ENCODE data around the gene FADS2.

FADS2 gene

DNA sequence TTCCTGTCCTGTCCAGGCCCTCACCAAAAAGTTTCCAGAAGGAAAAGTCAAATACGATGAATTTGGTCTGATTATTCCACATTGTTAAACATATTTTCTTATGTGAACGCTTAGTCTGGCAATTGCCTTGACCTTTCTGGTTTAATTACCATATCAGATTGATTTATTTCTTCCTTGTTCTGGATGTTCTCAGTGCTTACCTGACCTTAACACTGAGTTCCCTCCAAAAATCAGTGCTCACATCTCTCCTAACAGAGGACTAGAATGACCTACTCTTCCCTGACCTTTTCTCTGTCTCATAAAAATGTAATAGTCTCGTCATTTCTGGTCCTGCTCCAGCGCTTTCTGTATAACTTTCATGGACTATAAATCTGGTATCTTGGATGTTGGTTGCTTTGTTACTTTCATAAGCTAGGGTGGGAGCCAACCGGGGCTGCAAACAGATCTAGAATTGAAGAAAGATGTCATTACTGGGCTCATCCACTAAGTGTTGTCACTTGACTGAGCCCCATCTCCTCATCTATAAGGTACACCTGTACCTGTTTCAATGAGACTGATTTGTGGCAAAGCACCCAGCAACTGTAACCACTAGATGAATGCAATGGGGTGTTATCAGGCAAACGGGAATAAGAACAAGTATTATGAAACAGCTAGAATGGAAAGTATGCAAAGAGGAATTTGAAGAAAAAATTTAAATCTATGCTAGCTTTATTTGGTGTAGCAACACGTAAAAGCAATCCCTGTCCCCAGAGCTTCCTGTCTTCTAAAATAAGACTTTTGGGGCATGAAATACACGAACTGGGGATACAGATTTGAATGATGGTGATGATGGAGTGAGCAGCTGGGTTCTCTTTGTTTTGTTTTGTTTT is 2.4 kb downstream of the FADS2 start:
- H3K9me3 Mint-ChIP-seq, result no peaks in the 10 kb centered on the region
- H3K4me3 Mint-ChIP-seq, result peak overlapping the region in 1 of 2 donors; percentile 56
- peaks cover 84% of the 10 kb centered on the region for H3K4me1 Mint-ChIP-seq
- DNase-seq (no peak), ATAC-seq (no peak)
- H3K27ac Mint-ChIP-seq, result no peak overlapping the region
- peaks cover 15% of the 10 kb centered on the region for H3K27me3 Mint-ChIP-seq

DNA sequence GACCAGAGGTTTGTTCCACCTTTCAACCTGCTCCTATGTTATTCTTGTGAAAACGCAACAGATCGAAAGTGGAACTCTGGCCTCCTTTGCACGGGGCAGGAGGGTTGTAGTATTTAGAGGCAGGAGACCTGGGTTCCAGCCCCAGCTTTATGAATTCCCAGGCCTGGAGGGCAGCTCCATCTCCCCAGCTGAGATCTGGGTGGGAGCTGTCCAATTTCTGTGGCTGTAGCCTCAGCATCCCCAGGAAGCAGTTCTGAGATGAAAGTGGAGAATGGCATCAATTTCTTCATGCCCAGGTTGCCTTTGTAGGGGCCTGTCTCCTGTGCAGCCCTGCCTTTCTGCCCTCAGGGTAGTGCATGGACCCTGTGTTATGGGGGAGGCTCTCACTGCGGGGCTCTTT is 4.1 kb downstream of the FADS2 start:
- DNase-seq, result no peak
- Mint-ChIP-seq H3K27me3 (peaks cover 8% of the 10 kb centered on the region), H3K4me3 (no peak overlapping the region), H3K4me1 (peaks cover 75% of the 10 kb centered on the region), H3K9me3 (no peaks in the 10 kb centered on the region), H3K27ac (no peak overlapping the region)
- no peak for ATAC-seq

DNA sequence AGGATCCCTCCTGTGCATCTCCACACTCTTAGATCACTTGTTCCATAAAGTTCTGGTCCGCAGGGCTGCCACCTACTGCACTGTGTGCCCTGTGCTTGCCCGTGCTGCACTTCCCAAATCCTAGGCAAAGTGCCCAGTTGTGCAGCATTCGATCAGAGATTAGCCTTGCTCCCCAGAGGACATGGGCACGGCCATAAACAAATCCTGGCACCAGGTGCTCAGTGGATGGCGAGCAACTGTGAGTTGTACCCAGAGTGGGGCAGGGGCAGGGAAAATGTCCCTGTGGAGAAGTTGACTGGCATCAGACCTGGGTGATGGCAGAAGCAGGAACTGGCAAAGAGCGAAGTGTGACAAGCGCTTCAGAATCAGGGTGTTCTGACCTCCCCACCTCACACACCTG is 4.7 kb downstream of the FADS2 start:
- DNase-seq, result no peak
- Mint-ChIP-seq H3K27ac (no peak overlapping the region), H3K4me1 (peaks cover 73% of the 10 kb centered on the region), H3K27me3 (peaks cover 8% of the 10 kb centered on the region), H3K4me3 (no peak overlapping the region), H3K9me3 (no peaks in the 10 kb centered on the region)
- no peak for ATAC-seq

DNA sequence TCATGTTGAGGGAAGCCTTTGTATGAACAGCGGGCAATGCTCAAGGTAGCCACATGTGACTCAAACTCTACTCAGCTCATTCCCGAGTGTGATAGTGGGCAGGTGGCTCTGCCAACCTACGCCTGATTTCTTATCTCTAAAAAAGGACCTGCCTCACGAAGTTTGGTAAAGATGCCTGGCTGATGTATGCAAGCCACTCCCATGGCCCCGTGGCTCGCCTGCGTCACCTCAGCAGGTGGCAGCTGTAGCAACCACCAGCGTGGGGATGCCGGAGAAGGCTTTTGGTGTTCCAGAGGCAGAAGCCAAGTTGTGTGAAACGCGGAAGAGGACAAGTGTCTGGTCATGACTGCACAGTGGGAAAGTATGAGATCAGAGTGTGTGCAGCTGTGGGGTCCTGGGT is 5.4 kb downstream of the FADS2 start:
- Mint-ChIP-seq H3K4me3 (peak overlapping the region; percentile 9 to 76), H3K4me1 (peaks cover 69% of the 10 kb centered on the region)
- no peak for DNase-seq

DNA sequence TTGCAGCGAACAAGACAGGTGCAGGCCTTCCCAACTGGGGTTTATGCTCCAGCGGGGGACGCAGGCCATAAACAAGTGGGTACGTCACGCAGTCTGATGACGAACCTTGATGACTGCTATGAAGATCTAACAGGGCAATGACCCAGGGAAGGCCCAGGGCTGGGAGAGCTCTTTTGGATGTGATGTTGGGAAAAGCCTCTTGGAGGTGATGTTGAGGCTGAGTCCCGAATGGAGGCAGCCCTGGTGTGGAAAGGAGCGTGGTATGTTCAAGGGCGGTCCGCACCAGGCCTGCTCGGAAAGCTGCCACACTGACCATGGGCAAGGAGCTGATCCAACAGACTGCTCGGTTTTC is 5.8 kb downstream of the FADS2 start:
- Mint-ChIP-seq H3K4me3 (peak overlapping the region; percentile 9 to 76), H3K9me3 (no peaks in the 10 kb centered on the region), H3K4me1 (peaks cover 67% of the 10 kb centered on the region), H3K27me3 (peaks cover 8% of the 10 kb centered on the region), H3K27ac (peak overlapping the region; percentile 87 to 98)
- ATAC-seq, result no peak
- no peak for DNase-seq

More for the DNA sequence above, 5.4 kb downstream of the FADS2 start:
- no peak for ATAC-seq
- no peaks in the 10 kb centered on the region for H3K9me3 Mint-ChIP-seq
- H3K27ac Mint-ChIP-seq, result peak overlapping the region; percentile 16 to 79
- peaks cover 8% of the 10 kb centered on the region for H3K27me3 Mint-ChIP-seq

DNA sequence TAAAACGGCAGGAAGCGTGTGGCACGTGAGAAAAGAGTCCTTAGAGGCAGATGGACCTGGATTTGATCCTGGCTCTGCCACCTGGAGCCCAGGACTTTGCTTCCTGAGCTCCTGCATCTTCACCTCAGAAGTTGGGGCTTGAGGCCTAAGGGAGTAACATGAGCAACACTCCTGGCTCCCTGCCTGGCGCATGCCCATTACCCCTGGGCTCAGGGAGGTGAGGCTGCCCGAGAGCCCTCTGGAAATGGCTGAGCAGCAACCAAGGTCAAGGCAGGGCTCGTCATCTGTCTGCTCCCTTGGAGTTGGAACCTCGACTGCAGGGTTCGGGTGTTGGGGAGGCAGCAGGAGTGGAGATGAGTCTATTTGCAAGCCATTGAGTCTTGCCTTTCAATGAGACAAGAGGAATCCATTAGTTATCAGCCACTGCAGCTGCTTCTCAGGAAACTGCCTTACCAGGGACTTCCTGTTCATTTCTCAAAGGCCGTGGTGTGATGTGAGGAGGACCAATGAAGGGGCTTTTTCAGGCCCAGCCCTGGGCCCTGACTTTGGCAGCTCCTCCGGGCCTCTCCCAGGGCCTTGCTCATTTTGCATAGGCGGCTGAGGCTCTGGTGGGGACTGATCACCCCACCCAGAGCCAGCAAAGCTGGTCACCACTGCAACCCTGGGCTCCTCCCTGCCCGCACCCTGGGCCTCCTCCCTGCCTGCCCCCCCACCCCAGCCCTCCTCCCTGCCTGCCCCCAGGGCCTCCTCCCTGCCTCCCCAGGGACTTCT is 6.4 kb downstream of the FADS2 start:
- H3K27ac Mint-ChIP-seq, result peak overlapping the region; percentile 87 to 98
- H3K4me3 Mint-ChIP-seq, result peak overlapping the region; percentile 71 to 76
- H3K9me3 Mint-ChIP-seq, result no peaks in the 10 kb centered on the region
- H3K4me1 Mint-ChIP-seq, result peaks cover 63% of the 10 kb centered on the region
- peaks cover 8% of the 10 kb centered on the region for H3K27me3 Mint-ChIP-seq
- ATAC-seq (peak; percentile 98), DNase-seq (peak; percentile 60 to 73)

DNA sequence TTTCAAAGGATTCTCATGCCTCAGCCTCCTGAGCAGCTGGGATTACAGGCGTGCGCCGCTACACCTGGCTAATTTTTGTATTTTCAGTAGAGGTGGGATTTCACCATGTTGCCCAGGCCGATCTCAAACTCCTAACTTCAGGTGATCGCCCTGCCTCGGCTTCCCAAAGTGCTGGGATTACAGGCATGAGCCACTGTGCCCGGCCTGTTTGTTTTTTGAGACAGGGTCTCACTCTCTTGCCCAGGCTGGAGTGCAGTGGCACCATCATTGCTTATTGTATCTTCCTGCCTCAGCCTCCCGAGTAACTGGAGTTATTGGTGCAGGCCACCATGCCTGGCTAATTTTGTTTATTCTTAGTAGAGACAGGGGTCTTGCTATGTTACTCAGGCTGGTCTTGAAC is 8.1 kb downstream of the FADS2 start:
- H3K9me3 Mint-ChIP-seq, result no peaks in the 10 kb centered on the region
- ATAC-seq (no peak), DNase-seq (no peak)
- H3K4me1 Mint-ChIP-seq, result peaks cover 47% of the 10 kb centered on the region
- H3K27me3 Mint-ChIP-seq, result no peaks in the 10 kb centered on the region
- H3K27ac Mint-ChIP-seq, result peak overlapping the region in 1 of 2 donors; percentile 85
- no peak overlapping the region for H3K4me3 Mint-ChIP-seq

DNA sequence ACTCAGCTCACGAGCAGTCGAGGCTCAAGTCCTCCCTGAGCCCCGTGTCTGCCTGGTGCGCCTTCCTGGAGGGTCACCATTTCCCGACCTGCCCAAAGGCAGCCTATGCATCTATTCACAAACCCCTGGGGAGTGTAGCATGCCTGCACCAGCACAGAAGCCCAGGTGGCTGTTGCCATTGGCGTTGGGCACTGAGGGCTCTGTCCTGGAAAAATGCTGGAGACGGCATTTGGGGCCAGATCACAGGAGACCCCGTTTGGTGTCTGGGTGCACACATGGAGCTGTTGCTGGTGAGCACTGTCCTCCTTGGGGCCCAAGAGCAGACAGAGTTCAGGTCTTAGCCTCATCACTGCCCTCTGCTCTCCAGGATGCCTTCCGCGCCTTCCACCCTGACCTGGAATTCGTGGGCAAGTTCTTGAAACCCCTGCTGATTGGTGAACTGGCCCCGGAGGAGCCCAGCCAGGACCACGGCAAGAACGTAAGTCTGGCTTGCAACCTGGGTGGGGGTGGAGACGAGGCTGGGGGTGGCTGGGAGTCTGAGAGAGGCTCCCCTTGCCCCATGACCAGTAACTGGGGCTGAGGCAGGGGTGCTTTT is 9.4 kb downstream of the FADS2 start:
- H3K4me3 Mint-ChIP-seq, result no peak overlapping the region
- peaks cover 34% of the 10 kb centered on the region for H3K4me1 Mint-ChIP-seq
- H3K27ac Mint-ChIP-seq, result no peak overlapping the region
- ATAC-seq, result no peak
- no peaks in the 10 kb centered on the region for H3K27me3 Mint-ChIP-seq
- DNase-seq, result no peak
- H3K9me3 Mint-ChIP-seq, result no peaks in the 10 kb centered on the region

DNA sequence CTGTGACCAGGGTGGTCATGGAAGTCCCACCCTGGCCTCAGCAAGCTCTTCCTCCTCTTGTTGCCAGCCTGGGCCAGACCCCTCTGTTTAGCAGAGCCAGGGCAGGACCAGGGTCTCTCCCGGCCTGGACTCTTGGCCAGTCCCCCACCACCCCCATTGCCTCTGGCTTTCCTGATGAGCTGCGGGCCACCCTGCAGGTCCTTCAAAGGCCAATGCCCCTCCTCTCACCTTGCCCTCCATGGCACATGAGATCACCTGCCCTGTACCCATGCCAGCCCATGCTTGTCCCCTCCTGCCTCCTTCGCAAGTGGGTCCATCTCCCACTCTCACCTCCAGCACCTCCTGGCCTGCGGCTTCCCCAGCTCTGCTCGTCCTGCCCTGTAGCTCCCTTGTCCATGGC is 10.4 kb downstream of the FADS2 start:
- Mint-ChIP-seq H3K27ac (peak overlapping the region in 1 of 2 donors; percentile 26), H3K9me3 (no peaks in the 10 kb centered on the region)

DNA sequence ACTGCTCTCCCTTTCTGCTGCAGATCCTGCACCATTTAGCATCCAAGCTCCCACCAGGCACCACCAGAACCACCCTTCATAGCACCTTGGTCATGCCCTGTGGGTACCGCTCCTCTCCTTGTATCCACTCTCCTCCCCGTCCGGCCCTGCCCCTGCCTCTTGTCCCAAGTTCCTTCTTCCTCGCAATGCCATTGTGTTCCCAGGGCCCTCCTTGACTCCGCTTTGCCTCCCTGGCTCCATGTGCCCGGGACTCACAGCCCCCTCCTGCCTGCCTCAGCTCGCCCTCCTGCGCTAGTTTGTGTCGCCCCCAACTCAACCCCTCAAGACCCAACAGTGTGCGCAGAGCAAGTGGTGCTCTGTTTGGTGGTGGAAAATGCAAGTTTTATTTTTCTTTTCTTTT is 10.8 kb downstream of the FADS2 start:
- Mint-ChIP-seq H3K4me1 (peaks cover 20% of the 10 kb centered on the region), H3K4me3 (no peak overlapping the region), H3K27me3 (no peaks in the 10 kb centered on the region), H3K27ac (peak overlapping the region; percentile 26 to 35), H3K9me3 (no peaks in the 10 kb centered on the region)
- DNase-seq (no peak), ATAC-seq (no peak)

More for the DNA sequence above, 10.4 kb downstream of the FADS2 start:
- Mint-ChIP-seq H3K4me3 (no peak overlapping the region), H3K27me3 (no peaks in the 10 kb centered on the region), H3K4me1 (peaks cover 24% of the 10 kb centered on the region)
- DNase-seq (no peak), ATAC-seq (no peak)

DNA sequence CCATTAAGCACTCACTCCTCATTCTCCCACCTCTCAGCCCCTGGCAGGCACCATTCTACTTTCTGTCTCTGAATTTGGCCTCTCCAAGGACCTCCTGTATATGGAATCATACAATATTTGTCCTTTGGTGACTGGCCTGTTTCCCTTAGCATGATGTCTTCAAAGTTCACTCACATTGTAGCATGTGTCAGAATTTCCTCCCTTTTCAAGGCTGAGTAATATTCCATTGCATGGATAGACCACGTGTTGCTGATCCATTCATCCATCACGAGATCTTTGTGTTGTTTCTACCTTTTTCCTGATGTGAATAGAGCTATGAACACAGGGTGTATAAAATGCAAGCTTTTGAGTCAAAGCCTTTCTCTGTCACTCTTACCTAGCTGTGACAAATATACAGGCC is 11.6 kb downstream of the FADS2 start:
- Mint-ChIP-seq H3K9me3 (no peaks in the 10 kb centered on the region), H3K27ac (peak overlapping the region in 1 of 2 donors; percentile 31), H3K4me1 (peaks cover 11% of the 10 kb centered on the region), H3K4me3 (no peak overlapping the region), H3K27me3 (no peaks in the 10 kb centered on the region)
- ATAC-seq, result no peak
- DNase-seq, result no peak

DNA sequence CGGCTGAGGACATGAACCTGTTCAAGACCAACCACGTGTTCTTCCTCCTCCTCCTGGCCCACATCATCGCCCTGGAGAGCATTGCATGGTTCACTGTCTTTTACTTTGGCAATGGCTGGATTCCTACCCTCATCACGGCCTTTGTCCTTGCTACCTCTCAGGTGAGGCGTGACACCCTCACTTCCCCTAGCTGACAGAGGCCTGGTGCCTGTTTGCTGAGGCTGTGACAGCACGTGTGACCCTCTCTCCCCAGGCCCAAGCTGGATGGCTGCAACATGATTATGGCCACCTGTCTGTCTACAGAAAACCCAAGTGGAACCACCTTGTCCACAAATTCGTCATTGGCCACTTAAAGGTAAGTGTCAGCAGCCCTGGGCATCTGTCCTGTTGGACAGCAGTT is 12.3 kb downstream of the FADS2 start:
- Mint-ChIP-seq H3K4me1 (peaks cover 5% of the 10 kb centered on the region), H3K4me3 (no peak overlapping the region), H3K27me3 (no peaks in the 10 kb centered on the region), H3K9me3 (no peaks in the 10 kb centered on the region), H3K27ac (peak overlapping the region in 1 of 2 donors; percentile 79)
- ATAC-seq, result no peak
- DNase-seq, result no peak

DNA sequence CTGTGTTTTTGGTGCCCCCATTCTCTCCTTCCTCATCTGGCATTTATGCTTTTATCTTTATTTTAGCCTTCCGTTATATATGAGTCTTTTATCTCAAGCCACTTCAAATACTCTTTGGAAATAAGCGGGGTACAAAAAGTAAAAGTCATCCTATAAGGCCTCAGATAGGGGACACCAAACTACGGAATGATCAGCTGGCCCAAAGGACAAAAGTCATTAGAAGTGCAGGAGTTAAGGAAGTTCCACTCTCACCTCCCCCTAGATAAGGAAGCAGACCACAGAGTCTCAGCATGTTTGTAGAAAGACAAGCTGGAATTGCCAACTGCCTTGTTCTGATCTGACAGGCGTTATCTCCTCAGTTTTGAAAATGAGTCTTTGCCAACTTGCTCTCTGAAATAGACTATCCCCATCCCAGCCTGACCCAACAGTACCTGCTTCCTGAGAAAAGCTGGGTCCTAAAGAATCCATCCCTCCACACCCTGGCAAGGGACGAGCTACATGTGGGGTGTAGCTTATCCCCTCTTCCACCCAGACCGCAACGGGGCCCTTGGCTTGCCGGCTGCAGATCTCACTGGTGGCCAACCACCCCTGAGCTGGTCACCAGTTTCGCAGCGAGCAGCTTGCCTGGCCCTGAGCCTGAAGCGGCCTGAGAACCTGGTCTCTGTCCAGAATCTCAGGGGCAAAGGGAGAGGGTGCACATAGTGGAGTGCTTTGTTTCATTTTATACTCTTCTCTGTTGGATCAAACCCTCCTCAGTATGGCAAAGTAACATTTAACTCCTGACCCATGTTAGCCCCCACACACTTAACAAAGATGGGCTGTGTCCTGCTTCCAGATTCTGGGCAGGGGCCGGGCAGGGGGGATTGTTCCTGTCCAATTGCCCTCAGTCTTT is 13.8 kb downstream of the FADS2 start:
- H3K4me3 Mint-ChIP-seq, result no peak overlapping the region
- ATAC-seq (no peak), DNase-seq (no peak)
- H3K27me3 Mint-ChIP-seq, result no peaks in the 10 kb centered on the region
- no peaks in the 10 kb centered on the region for H3K4me1 Mint-ChIP-seq
- H3K27ac Mint-ChIP-seq, result peak overlapping the region in 1 of 2 donors; percentile 19
- H3K9me3 Mint-ChIP-seq, result no peaks in the 10 kb centered on the region

DNA sequence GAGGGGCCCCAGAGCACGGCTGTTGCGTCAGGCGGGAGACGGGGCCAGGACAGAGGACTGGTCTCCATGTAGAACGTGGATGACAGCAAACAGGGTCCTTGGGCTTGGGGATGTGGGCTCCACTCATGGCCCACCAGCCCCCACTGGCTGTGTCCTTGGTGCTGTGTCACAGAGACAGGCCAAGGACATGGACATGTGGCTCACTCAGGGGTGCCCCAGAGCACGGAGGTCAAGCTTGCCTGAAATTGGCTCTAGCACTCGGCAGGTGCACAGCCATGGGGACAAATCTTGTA is 14.4 kb downstream of the FADS2 start:
- no peak overlapping the region for H3K27ac Mint-ChIP-seq
- no peaks in the 10 kb centered on the region for H3K27me3 Mint-ChIP-seq
- no peaks in the 10 kb centered on the region for H3K4me1 Mint-ChIP-seq
- no peak overlapping the region for H3K4me3 Mint-ChIP-seq
- DNase-seq, result no peak
- no peak for ATAC-seq
- no peaks in the 10 kb centered on the region for H3K9me3 Mint-ChIP-seq

DNA sequence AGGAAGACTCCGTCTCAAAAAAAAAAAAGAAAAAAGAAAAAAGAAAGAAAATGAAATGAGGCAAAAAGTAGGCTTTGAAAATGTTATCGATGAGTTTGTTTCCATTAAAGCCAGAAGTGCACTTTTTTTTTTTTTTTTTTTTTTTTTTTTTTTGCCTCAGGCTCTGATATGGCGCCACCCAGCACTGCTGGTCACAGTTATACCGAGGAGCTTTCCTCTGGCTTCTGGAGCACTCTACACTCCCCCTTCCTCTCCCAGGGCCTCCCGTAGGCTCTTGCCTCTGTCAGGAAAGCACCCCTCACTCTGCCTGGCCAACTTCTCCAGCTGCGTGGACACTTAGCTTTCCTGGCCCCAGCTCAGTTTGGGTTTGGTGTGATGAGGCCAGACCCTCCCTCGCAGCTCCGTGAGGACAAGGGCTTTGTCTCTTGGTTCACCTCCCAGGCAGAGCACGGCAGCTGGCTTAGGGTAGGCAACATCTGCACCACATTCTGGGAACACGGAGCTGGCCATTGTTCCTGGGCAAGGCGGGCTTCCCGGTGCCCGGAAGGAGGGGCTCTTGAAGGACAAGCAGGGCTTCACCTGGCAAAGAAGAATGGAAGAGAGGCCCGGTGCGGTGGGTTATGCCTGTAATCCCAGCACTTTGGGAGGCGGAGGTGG is 16.9 kb downstream of the FADS2 start:
- H3K27me3 Mint-ChIP-seq, result no peaks in the 10 kb centered on the region
- H3K4me3 Mint-ChIP-seq, result no peak overlapping the region
- DNase-seq (no peak), ATAC-seq (no peak)
- H3K9me3 Mint-ChIP-seq, result no peaks in the 10 kb centered on the region
- no peak overlapping the region for H3K27ac Mint-ChIP-seq
- H3K4me1 Mint-ChIP-seq, result no peaks in the 10 kb centered on the region
